Measurements from ENCODE around the gene ESAM.
"Not testable (repeated sequence)": the region's sequence is repeated elsewhere in the genome, so short reads cannot be mapped to it uniquely, and the experiment has no call there.

Gene ESAM

DNA sequence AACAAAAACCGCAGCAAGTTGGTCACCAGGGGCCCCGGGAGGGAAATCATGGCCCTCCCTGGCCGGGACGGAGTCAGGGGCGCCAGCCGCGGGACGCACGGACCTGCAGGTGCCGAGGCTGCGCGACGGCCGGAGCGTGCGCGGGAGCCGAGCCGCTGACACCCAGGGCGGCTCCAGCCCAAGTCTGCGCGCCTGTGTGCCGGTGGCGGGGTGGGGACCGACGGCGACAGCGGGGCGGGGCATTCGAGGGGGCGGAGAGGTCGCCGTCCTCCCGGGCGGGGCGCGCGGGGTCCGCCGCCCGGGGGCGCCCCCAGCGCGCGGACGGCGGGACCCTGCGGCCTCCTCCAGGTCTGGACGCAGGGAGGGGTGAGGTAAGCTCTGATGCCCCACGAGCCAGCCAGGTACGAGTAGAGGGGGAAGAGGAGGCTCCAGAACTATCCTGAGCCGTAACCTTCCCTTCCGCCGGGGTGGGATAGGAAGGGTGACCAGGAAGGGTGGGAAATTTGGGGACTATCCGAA lies at the start of gene ESAM:
Gene ESAM, minus strand, starts transcription at position 186 of the 519 bp plus-strand sequence. Its CDS starts 136 bp downstream, at position 50.
- peak; percentile 83 for DNase-seq

DNA sequence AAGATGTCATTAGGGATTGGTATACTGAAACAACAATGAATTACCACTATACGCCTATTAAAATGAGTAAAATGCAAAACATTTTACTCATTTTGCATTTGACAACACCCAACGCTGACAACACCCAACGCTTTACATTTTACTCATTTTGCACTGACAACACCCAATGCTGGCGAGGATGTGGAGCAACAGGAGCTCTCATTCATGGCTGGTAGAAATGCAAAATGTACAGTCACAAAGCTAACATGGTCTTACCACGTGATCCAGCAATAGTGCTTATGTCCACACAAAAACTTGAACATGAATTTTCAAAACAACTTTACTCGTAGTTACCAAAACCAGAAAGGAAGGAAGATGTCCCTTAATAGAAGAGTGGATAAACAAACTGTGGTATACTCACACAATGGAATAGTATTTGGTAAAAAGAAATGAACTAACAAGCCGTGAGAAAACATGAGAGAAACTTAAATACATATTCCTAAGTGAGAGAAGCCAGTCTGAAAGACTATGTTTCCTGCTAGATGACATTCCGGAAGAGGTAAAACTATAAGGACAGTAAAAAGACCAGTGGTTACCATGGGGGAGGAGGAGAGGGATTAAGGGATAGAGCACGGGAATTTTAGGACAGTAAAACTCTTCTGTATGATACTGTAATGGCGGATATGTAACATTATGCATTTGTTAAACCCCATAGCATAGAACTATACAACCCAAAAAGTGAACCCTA lies 49.5 kb upstream of the ESAM start:
- no peak for DNase-seq

GRCh38 chr11:124807660-124808270 lies 45.7 kb upstream of the ESAM start:
- no peak for DNase-seq

GRCh38 chr11:124807201-124807600 lies 45.1 kb upstream of the ESAM start:
- no peak for DNase-seq

DNA sequence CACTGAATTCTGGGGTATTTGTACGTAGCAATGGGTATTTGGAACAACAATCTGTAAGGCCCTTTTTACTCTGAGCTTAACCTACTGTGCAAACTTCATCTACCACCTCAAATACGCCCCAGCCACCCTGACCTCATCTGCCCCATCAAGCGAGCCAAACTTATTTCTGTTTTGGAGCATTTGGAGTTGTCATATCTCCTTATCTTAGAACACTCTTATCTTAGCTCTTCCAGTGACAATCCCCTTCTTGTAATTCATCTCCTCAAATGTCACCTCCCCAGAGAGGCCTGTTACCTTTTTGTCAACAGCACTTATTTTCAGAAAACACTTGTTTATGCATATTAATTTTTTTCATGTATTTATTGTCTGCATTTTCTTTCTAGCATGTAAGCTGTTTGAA lies 42.8 kb upstream of the ESAM start:
- no peak for DNase-seq

DNA sequence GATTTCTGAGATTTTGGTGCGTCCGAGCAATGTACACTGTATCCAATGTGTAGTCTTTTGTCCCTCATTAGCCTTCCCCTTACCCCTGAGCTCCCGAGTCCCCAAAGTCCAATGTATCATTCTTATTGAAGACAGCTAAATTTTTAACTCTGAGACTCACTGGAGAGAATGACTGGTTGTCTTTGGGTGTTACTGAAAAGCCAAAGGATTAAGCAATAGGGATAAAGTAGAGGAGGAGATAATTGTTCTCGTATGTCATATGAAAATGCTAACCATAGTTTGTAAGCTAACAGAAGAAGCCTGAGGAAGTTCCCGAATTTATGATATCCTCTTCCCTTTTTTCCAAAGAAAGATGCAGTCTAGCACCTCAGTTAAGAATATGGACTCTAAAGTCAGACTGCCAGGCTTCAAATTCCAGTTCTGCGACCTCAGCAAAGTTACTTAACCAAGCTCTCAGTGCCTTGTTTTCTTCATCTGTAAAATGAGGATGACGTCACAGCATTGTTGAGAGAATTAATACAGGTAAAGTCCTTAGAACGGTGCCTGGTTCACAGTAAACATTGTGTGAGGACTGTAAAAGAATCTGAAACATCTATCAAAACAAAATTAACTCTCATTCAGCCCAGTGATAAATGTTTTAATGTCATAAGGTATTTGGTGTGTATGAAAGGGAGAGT lies 39.7 kb upstream of the ESAM start:
- DNase-seq: no peak

DNA sequence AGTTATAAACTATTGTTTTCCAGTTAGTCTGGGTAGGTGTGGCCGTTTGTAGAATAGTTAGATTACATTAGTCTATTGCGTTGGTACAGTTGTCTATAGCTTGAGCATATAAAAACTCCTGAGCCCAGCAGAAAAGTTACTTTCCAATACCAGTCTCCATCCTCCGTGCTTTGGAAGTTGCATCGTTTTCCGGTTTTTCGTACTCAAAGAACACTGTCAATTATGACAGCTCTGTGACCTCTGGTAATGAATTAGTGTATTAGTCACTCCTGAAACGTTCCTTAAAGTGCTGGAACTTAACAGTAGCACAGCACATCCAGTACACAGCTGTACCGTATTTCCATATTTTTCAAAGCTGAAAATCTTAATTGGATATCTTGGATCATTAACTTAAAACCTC lies 38.9 kb upstream of the ESAM start:
- DNase-seq: no peak

GRCh38 chr11:124800226-124800929 lies 38.3 kb upstream of the ESAM start, which contains the start of gene MSANTD2:
Gene MSANTD2, minus strand, starts transcription at chr11:124800406. Its CDS starts 26 bp downstream, at chr11:124800380.
- DNase-seq: peak; percentile 92

DNA sequence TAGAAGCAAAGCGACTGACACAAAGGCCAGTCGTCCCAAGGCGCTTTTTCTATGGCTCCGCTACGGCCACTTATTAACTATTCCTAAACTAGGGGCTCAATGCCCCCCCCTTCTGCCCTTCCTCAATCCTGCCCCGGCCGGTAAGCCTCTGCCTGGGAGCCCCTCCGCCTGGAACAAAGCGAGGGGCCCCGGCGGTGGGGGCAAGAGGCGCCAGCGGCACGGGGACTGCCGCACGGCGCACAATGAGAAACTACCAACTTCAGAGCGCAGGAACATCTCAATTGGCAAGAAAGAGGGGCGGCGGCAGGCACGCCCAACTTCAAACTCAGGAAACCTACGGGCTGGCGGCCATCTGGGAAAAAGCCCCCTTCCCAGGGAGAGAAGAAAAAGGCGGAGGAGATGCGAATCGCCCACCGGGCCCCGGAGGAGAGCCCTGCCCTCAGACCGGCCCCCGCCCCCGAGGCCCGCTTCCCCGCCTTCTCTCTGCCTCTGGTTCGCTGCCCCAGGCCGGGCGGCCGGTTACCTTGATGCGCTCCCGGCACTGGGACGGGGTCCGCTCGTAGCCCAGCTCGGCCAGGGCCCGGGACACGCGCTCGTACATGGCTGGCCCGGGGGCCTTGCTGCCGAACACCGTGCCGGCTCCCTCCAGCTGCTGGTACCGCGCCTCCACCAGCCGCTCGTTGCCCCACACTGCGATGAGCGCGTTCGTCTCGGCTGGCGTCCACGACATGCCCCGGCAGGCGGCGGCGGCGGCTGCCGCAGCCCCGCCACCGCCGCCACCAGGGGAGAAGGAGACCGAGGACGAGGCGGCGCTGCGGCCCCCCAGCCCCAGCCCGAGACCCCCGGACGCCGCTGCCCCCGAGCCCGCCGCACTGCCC lies 37.5 kb upstream of the ESAM start:
- DNase-seq: peak; percentile 74

- DNase-seq: no peak
Observed at GRCh38 chr11:124798991-124799347, 36.9 kb upstream of the ESAM start.

GRCh38 chr11:124796312-124796711 lies 34.2 kb upstream of the ESAM start:
- DNase-seq: no peak

DNA sequence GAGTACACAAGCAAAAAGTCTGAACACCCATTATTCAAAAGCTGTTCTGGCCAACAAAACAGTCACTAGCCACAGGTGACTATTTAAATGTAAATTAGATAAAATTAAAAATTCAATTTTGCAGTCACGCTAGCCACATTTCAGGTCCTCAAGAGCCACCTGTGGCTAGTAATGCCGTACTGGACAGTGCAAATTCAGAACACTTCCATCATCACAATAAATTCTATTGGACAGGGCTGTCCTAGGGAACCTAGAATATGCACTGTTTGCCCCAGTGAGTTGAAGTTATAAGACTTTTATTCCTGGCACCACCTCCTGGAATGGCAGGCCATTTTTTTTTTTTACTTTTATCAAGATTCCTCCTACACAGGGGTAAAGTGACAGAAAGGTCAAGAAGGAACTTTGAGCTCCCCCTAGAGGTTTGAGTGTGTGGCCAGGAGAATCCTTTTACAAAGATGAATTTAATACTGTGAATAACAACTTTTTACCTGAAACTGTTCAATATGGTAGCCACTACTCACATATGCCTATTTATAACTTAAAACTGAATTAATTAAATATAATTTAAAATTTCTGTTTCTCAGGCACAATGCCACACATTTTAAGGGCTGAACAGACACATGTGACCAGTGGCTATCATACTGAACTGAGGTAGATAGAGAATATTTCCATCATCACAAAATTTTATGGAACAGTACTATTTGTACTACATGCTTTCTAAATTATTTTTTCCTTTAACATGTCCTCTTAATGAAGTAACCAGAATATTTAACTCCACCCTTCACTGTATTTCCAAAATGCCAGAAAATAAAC lies 31.6 kb upstream of the ESAM start:
- DNase-seq: no peak

GRCh38 chr11:124791626-124792341 lies 29.7 kb upstream of the ESAM start:
- no peak for DNase-seq

DNA sequence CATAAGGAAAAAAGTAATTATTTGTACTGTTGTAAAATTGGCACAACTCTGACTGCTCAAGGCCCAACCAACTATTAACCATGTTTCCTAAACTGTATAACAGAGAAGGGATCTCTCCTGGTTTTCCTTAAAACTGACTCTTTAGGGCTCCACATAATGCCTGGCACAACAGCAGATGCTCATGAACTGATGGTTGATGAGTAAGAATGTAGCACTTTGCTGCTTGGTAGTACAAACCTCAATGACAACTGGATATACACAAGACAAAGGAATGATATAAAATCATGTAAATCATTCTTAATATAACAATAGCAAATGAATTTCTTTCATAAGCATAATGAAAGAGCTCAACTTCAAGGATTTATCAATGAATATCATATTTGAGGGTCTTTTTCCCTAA lies 26.4 kb upstream of the ESAM start:
- no peak for DNase-seq

- DNase-seq: no peak
Observed at GRCh38 chr11:124784051-124784450, 22.0 kb upstream of the ESAM start.

DNA sequence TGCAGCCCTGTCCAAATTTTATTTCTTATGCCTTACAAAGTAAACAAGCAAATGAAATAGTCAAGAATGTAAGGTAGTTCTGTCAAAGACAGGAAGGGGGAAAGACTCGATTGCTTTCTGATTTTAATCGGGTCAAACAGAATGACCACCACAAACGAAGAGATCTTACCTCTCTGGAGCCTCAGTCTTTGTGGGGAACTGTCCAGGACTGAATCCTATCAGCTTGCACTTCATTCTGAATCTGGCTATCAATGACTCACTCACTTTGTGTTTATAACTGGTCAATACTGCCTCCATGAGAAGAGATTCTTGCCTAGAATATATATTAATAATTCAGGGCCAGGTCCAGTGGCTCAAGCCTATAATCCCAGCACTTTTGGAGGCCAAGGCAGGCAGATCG lies 20.9 kb upstream of the ESAM start:
- DNase-seq: no peak

DNA sequence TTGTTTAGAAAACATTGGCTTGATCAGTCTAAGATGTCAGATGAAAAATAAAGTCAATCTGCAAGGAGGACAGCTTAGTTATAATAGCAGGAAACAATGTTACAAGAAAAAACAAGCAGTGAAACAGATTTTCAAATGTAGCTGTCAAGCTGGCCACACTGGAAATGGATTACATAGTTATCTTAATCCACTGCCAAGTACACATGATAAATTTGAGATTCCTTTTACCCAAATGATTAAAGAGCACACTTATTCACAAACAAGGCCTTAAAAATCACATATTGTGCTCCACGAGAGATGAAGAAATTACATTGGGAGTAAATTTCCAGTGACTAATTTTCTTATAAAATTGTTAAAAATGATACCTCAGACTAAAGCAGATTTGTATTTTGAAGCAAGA lies 17.5 kb upstream of the ESAM start:
- no peak for DNase-seq

DNA sequence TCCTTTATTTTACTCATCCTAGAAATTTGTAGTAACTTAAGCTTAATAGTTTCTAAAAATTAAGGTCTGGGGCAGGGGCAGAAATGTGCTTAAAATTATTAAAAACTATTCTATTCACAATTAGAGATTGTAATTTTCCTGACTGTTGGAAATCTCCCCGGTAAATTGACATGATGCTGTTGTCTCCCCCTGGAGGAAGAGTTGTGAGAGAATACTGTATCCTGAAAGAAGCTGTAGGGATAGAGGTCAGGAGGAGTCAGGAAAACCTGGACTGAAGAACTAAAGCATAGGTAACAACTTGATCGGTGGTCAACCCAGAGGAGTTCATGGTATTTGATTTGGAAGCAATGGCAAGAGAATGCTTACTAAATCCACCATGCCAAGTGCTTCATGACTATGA lies 16.2 kb upstream of the ESAM start:
- DNase-seq: no peak

GRCh38 chr11:124776865-124777645 lies 15.0 kb upstream of the ESAM start:
- DNase-seq: no peak

- not testable (repeated sequence) for DNase-seq
Observed at GRCh38 chr11:124770959-124771358, 8.9 kb upstream of the ESAM start.

All from activated CD8-positive, alpha-beta memory T cell treated with anti-CD3 and anti-CD28 coated beads, Interleukin-2, amount 50 U/mL, for 48 hours (primary cell).